ENCODE data around the gene ANKRD39. TPM values are rescaled to one million over a fixed set of nuclear protein-coding genes. Genes with fewer than 3 reads are reported as not detected.

ANKRD39 gene
- total RNA-seq, 1 donor from 2014 or later: 9.4 TPM

DNA sequence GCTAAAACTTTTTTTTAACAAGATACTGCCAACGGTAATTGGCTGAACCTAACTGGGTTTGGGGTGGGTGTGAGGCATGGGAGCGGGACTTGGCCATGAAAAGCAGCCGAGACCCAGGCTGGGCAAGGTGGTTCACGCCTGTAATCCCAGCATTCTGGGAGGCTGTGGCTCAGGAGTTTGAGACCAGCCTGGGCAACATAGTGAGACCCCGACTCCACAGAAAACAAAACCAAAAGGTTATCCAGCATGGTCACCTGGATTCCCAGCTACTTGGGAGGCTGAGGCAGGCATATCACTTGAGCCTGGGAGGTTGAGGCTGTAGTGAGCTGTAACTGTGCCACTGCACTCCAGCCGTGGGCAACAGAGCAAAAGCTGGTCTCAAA, 23.1 kb upstream of the ANKRD39 start:
- ATAC-seq (no peak), DNase-seq (no peak)
- TF ChIP-seq CTCF (IDR thresholded peaks at IDR 0.05): no peak
- no peak overlapping the region for H3K27ac ChIP-seq
- H3K36me3 ChIP-seq: no peaks in the 10 kb centered on the region
- H3K4me3 ChIP-seq: no peak overlapping the region
- H3K9me3 ChIP-seq: no peaks in the 10 kb centered on the region
- intact Hi-C loops (cut with DNase I): no loop called here
- peaks cover 18% of the 10 kb centered on the region for H3K4me1 ChIP-seq
- H3K27me3 ChIP-seq (ENCODE audit: low read depth): no peaks in the 10 kb centered on the region

DNA sequence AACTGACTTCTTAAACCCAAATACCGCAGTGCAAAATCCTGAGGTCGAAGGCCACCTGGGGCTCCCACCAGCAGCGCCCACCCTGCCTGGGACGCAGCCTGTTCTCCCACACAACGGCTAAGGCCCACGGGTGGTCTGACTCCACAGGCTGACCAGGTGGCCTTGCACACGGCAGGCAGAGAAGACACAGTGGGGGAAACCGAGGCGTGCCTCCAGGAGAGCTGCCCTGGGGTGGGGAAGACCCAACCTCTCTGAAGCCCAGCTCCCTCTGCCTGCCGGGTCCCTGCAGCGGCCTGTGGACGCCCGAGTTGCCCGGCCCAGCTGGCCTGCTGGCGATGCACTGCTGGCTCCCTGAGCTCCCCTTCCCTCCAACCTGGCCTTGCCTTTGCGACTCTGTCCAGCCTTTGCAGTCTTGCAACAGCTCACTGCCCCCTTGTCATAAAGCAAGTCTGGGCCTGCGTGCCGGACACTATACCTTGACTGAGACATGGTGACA, 21.8 kb upstream of the ANKRD39 start:
- Histone ChIP-seq H3K4me1 (peaks cover 12% of the 10 kb centered on the region), H3K4me3 (no peak overlapping the region), H3K36me3 (no peaks in the 10 kb centered on the region), H3K27ac (no peak overlapping the region), H3K9me3 (no peaks in the 10 kb centered on the region), H3K27me3 (ENCODE audit: low read depth) (no peaks in the 10 kb centered on the region)
- no peak for TF ChIP-seq CTCF (IDR thresholded peaks at IDR 0.05)
- no peak for DNase-seq
- ATAC-seq: no peak
- intact Hi-C loops (cut with DNase I): no loop called here

DNA sequence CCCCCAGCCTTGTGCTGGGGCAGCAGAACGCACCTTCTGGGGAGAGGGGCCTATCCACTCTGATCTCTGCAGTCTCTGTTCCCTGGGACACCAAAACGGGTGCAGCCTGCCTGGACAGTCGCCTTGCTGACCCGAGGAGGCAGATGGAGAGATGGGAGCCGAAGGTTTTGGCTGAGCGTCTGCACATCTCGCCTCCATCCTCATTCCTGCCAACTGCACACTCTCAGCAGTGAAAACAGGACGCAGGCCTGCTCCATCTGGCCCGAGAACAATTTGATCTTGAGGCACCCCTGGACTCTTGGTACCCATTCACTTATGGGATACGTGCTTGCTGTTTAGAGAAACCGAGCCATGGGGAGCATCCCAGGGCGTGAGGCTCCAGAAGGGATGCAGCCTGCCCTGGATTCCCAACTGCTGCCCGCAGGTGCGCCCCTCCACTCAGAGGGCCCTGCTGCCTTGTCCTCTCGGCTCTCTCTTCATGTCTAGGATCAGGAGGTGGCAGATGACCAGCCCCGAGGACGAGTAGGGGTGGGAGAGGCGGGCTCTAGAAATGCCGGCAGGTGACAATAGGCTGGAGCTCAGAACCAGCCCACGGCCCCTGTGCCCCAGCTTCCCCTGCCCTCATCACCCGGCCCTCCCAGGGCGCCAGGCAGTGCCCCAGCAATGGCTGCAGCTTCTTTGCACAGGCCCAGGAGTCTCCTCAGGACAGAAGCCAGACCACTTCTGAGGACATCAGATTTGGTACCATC, 21.2 kb upstream of the ANKRD39 start:
- ATAC-seq: no peak
- H3K9me3 ChIP-seq: no peaks in the 10 kb centered on the region
- peaks cover 17% of the 10 kb centered on the region for H3K4me1 ChIP-seq
- H3K36me3 ChIP-seq: no peaks in the 10 kb centered on the region
- no peak overlapping the region for H3K4me3 ChIP-seq
- DNase-seq: no peak
- intact Hi-C loops (cut with DNase I): no loop called here
- no peaks in the 10 kb centered on the region for H3K27me3 ChIP-seq (ENCODE audit: low read depth)
- no peak for TF ChIP-seq CTCF (IDR thresholded peaks at IDR 0.05)
- no peak overlapping the region for H3K27ac ChIP-seq

DNA sequence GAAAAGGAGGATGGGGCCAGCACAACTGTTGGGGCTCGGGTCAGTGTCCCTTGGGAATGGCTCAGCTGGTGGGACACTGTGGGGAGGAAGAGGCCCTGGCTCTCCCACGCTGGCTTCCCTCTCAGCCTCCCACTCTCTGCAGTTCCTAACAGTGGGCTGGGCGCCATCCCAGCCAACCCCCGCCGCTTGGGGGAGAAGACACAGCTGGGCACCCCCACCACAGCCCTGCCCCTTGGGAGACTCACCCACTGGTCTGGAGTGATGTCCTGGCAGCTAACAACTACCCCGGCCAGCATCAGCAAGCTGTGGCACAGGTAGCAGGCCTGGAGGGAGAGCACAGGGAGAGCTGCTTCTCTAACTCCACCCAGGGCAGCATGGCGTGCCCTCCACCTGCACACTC, 20.4 kb upstream of the ANKRD39 start:
- DNase-seq (no peak), ATAC-seq (no peak)

DNA sequence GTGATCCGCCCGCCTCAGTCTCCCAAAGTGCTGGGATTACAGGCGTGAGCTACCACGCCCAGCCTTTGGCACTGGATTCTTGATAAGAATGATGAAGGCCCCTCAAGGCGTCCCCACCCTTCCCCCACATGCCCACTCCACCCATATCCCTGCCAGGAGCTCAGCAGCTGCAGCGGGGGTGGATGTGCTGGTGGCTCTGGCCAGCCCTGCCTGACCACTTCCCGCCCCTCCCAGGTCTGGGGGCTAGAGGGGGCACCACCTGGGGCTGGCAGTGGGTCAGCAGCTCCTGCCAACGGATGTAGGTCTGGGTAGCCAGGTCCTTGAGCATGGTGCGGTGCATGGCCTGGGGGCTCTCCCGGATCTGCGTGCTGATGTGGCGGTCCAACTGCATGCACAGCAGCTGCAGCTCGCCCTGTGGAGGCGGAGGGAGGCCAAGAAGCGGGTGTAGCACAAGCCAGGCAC, 19.8 kb upstream of the ANKRD39 start:
- Histone ChIP-seq H3K4me1 (peaks cover 30% of the 10 kb centered on the region), H3K4me3 (no peak overlapping the region), H3K27me3 (ENCODE audit: low read depth) (no peaks in the 10 kb centered on the region), H3K9me3 (no peaks in the 10 kb centered on the region), H3K36me3 (no peaks in the 10 kb centered on the region), H3K27ac (no peak overlapping the region)
- TF ChIP-seq CTCF (IDR thresholded peaks at IDR 0.05): no peak
- ATAC-seq (no peak), DNase-seq (no peak)
- intact Hi-C loops (cut with DNase I): no loop called here

More for the DNA sequence above, 20.4 kb upstream of the ANKRD39 start:
- TF ChIP-seq CTCF (IDR thresholded peaks at IDR 0.05): no peak
- Histone ChIP-seq H3K9me3 (no peaks in the 10 kb centered on the region), H3K27me3 (ENCODE audit: low read depth) (no peaks in the 10 kb centered on the region), H3K27ac (no peak overlapping the region), H3K36me3 (no peaks in the 10 kb centered on the region), H3K4me3 (no peak overlapping the region), H3K4me1 (peaks cover 25% of the 10 kb centered on the region)
- intact Hi-C loops (cut with DNase I): no loop called here

Measured in lower lobe of right lung (tissue), 2 donors.